Stimulated activated CD8-positive, alpha-beta memory T cell treated with anti-CD3 and anti-CD28 coated beads, Interleukin-7, amount 100 ng/mL, for 24 hours (primary cell): ENCODE measurements around the gene FMNL3.
"Not testable (repeated sequence)": the region's sequence is repeated elsewhere in the genome, so short reads cannot be mapped to it uniquely, and the experiment has no call there.

Source experiments
- DNase-seq: peaks from one replicate; pipeline ENCODE4 v3.0.0-alpha.2; 2020; ENCODE audit warnings: low read depth

FMNL3 gene

GRCh38 chr12:49632986-49633702, 74.1 kb downstream of the FMNL3 start:
- DNase-seq, result no peak

- DNase-seq, result no peak
These were observed 74.8 kb downstream of the FMNL3 start for GRCh38 chr12:49632401-49632800.

DNA sequence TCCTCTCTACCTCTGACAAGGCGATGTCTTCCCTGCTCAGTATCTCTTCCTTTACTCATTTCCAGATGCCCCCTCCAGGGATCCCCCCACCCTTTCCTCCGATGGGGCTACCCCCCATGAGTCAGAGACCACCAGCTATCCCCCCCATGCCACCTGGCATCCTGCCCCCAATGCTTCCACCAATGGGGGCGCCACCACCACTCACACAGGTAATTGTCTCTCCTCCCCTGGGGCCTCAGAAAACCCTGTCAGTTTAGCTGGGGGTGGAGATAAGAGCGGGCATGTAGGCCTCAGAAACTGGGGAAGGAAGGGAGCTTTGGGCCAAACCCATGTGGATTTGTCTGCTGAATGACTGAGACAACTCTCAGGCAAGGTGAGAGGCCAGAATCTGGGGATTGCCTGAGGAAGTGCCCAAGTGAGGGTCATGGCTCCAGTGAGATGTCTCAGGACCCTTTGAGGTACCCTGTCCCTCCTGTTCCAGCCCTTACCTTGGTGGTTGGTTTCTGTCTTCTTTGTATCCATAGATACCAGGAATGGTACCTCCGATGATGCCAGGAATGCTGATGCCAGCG, 75.8 kb downstream of the FMNL3 start:
- no peak for DNase-seq

GRCh38 chr12:49627752-49628360, 79.3 kb downstream of the FMNL3 start:
- no peak for DNase-seq

- DNase-seq, result no peak
These were observed 80.4 kb downstream of the FMNL3 start for GRCh38 chr12:49626836-49627235.

DNA sequence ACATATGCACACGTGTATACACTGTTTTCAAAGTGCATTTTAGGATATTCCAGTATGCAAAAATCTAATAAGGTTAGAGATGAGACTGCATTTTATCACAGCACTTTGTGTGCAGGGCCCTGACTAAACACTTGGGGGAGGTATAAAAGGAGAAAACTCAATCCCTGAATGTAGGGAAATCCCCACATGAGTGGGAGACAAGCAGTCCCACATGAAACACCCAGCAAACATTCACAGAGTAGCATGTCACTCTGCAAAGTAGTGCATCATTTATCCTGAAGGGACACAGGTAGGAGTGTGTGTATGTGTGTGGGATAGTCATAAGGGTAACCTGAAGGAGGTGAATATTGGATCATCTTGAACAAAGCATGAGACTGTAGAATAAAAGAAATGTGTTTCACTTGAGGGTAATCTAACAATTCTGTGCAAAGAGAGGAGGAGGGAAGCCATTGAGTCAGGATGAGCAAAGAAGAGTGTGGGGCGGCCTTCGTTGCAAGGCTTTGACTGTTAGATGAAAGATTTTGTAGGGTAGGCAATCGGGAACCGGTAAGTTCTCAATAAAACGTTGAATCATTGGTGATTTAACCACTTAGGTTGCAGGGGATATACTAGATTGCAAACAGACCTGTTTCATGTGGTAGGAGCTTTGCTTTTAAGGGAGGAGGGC, 80.9 kb downstream of the FMNL3 start:
- no peak for DNase-seq

- DNase-seq, result no peak
These were observed 82.2 kb downstream of the FMNL3 start for GRCh38 chr12:49624921-49625577.

GRCh38 chr12:49623142-49623904, 83.9 kb downstream of the FMNL3 start, which contains the start of gene PRPF40B:
Gene PRPF40B, plus strand, starts transcription at chr12:49623561. Its CDS starts 30 bp downstream, at chr12:49623591.
- DNase-seq, result peak; percentile 64

GRCh38 chr12:49622501-49623141, 84.6 kb downstream of the FMNL3 start:
- peak; percentile 10 for DNase-seq

GRCh38 chr12:49621651-49622500, 85.3 kb downstream of the FMNL3 start:
- no peak for DNase-seq

DNA sequence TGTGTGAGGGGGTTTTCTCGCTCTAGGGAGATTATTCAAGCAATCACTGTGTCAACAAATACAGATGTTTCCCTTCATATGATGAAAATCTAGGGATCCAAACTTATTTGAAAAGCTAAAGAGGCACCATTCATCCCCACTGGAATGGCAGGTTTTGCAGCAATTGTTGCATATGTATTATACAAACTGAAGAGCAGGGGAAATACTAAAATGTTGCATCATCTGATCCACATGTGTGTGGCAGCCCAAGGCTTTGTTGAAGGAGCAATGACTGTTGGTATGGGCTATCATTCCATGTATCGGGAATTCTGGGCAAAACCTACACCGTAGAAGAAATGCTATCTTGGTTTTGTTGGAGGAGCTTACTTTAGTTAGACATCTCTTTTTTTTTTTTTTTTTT, 87.9 kb downstream of the FMNL3 start:
- no peak for DNase-seq

- no peak for DNase-seq
These were observed 88.6 kb downstream of the FMNL3 start for GRCh38 chr12:49618576-49618975.

- no peak for DNase-seq
These were observed 90.5 kb downstream of the FMNL3 start for GRCh38 chr12:49616533-49617219.

DNA sequence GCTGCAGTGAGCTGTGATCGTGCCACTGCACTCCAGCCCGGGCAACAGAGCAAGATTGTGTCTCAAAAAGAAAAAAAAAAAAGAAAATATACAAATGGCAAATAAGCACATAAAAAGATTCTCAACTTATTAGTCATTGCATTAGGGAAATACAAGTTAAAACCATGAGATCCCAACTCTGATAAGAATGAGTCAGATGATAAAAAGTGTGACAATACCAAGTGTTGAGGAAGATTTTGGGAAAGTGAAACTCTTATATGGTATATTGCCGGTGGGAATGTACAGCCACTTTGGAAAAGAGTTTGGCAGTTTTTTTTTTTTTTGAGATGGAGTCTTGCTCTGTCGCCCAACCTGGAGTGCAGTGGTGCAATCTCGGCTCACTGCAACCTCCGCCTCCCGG, 91.5 kb downstream of the FMNL3 start:
- no peak for DNase-seq

- no peak for DNase-seq
These were observed 95.0 kb downstream of the FMNL3 start for GRCh38 chr12:49612210-49612609.

DNA sequence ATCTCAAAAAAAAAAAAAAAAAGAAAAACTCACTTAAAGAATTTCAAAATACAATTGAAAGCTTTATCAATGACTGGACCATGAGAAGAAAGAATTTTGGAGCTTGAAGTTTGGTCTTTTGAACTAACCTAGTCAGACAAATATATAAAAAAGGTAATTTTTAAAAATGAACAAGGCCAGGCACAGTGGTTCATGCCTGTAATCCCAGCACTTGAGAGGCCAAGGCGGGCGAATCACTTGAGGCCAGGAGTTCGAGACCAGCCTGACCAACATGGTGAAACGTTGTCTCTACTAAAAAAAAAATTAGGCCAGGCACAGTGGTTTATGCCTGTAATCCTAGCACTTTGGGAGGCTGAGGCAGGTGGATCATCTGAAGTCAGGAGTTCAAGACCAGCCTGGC, 96.4 kb downstream of the FMNL3 start:
- DNase-seq, result not testable (repeated sequence)

- DNase-seq, result no peak
These were observed 97.4 kb downstream of the FMNL3 start for GRCh38 chr12:49609875-49610154.

GRCh38 chr12:49609059-49609874, 97.9 kb downstream of the FMNL3 start:
- no peak for DNase-seq

DNA sequence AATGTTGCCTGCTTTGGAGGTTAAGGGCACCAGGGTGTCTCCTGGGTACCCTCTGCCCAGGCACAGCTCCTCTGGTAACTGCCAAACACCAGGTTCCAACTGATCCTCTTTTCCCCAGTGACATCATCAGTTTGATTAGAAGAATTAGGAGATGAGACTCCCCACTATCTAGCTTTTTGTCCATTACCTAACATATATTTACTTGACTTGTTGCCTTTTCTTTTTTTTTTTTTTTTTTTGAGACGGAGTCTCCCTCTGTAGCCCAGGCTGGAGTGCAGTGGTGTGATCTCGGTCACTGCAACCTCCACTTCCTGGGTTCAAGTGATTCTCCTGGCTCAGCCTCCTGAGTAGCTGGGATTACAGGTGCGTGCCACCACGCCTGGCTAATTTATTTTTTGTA, 101.7 kb downstream of the FMNL3 start, which contains the start of gene FAM186B:
Gene FAM186B, minus strand, starts transcription at position 101 of the 400 bp plus-strand sequence. CDS start 162 bp downstream, outside the sequence.
- not testable (repeated sequence) for DNase-seq
